IMR-90 (cell line): ENCODE results near the gene RGS12.

Source experiments
- BHLHE40 ChIP-seq: fragments of 150-350 bp; IDR thresholded peaks from 2 replicates; pipeline ENCODE4 v1.6.1; 2016; ENCODE audit warnings: mild to moderate bottlenecking, low read depth, low read length
- CEBPB ChIP-seq: IDR thresholded peaks from 2 replicates; pipeline ENCODE4 v1.6.1; 2012; ENCODE audit warnings: low read depth, low read length, improper control_type of control experiment
- MAFK ChIP-seq: IDR thresholded peaks from 2 replicates; pipeline ENCODE4 v1.6.1; 2012; ENCODE audit warnings: low read depth, low read length, improper control_type of control experiment
- MXI1 ChIP-seq: IDR thresholded peaks from 2 replicates; pipeline ENCODE4 v1.6.1; 2012; ENCODE audit warnings: low read depth, mild to moderate bottlenecking, low read length, moderate library complexity, borderline replicate concordance
- POLR2A ChIP-seq: IDR thresholded peaks from 2 replicates; pipeline ENCODE4 v1.6.1; 2012; ENCODE audit warnings: mild to moderate bottlenecking, low read depth, low read length
- RAD21 ChIP-seq: IDR thresholded peaks from 2 replicates; pipeline ENCODE4 v1.6.1; 2012; ENCODE audit warnings: low read length, improper control_type of control experiment
- RFX5 ChIP-seq: IDR thresholded peaks from 2 replicates; pipeline ENCODE4 v1.8.0; 2012; ENCODE audit warnings: low read depth, mild to moderate bottlenecking, low read length, moderate library complexity
- SMC3 ChIP-seq: fragments of 150-350 bp; IDR thresholded peaks from 2 replicates; pipeline ENCODE4 v1.6.1; 2016; ENCODE audit warnings: low read depth, mild to moderate bottlenecking, antibody characterized with exemption, low read length, moderate library complexity
- USF2 ChIP-seq: fragments of 150-350 bp; IDR thresholded peaks from 2 replicates; pipeline ENCODE4 v1.6.1; 2017; ENCODE audit warnings: mild to moderate bottlenecking, antibody characterized with exemption, low read length, low read depth
- TF ChIP-seq, protein P1 (sequence below): conservative IDR thresholded peaks from 2 replicates; pipeline ENCODE4 v1.5.1; 2012; ENCODE audit warnings: mild to moderate bottlenecking, low read depth, low read length, improper control_type of control experiment
- TF ChIP-seq, protein P2 (sequence below): fragments of 150-350 bp; IDR thresholded peaks from 2 replicates; pipeline ENCODE4 v1.6.1; 2016; ENCODE audit warnings: low read depth, mild to moderate bottlenecking, low read length, moderate library complexity, borderline replicate concordance

DNA sequence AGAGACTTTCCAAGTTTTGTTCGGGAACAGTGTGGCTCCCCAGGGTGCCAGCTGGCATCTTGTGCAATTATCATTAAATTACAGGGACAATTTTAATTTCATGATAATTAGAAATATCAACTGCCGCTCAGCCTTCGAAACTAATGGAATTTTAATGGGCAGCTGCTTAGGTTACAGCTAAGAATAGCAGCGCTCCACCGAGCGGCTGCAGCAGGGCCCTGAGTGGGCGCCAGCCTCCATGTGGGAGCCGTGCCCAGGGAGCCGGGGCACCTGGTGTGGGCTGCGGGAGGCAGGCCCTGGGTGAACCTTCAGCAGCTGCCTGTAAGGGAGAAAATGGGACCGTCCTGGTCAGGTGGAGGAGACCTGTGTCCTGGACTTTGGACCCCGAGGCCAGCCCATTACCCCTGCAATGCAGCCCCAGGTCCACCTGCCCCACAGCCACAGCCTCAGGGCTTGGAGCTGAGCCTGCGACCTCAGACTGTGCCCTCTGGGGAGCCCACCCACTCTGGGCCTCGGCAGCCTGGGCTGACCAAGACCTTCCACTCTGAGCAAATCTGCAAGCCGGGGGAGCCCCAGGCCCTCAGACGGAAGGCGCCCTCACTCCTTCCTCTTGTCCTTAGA, 22.7 kb upstream of the RGS12 start:
- TF ChIP-seq, protein P1, sequence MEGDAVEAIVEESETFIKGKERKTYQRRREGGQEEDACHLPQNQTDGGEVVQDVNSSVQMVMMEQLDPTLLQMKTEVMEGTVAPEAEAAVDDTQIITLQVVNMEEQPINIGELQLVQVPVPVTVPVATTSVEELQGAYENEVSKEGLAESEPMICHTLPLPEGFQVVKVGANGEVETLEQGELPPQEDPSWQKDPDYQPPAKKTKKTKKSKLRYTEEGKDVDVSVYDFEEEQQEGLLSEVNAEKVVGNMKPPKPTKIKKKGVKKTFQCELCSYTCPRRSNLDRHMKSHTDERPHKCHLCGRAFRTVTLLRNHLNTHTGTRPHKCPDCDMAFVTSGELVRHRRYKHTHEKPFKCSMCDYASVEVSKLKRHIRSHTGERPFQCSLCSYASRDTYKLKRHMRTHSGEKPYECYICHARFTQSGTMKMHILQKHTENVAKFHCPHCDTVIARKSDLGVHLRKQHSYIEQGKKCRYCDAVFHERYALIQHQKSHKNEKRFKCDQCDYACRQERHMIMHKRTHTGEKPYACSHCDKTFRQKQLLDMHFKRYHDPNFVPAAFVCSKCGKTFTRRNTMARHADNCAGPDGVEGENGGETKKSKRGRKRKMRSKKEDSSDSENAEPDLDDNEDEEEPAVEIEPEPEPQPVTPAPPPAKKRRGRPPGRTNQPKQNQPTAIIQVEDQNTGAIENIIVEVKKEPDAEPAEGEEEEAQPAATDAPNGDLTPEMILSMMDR: no peak
- TF ChIP-seq CEBPB (no peak), POLR2A (no peak), RFX5 (no peak), BHLHE40 (no peak), MAFK (no peak), SMC3 (no peak), MXI1 (no peak), USF2 (no peak), RAD21 (no peak)
- TF ChIP-seq, protein P2, sequence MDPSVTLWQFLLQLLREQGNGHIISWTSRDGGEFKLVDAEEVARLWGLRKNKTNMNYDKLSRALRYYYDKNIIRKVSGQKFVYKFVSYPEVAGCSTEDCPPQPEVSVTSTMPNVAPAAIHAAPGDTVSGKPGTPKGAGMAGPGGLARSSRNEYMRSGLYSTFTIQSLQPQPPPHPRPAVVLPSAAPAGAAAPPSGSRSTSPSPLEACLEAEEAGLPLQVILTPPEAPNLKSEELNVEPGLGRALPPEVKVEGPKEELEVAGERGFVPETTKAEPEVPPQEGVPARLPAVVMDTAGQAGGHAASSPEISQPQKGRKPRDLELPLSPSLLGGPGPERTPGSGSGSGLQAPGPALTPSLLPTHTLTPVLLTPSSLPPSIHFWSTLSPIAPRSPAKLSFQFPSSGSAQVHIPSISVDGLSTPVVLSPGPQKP: no peak
